Measurements from ENCODE around the gene LDLRAD3.

The LDLRAD3 gene

GRCh38 chr11:36139767-36140166 is 195.9 kb downstream of the LDLRAD3 start:
- peak; percentile 16 for DNase-seq (ENCODE audit: low read depth)

- DNase-seq (ENCODE audit: low read depth) = no peak
Measured at GRCh38 chr11:36141196-36141953, 197.5 kb downstream of the LDLRAD3 start.

- no peak for DNase-seq (ENCODE audit: low read depth)
Measured at GRCh38 chr11:36141956-36142355, 198.1 kb downstream of the LDLRAD3 start.

DNA sequence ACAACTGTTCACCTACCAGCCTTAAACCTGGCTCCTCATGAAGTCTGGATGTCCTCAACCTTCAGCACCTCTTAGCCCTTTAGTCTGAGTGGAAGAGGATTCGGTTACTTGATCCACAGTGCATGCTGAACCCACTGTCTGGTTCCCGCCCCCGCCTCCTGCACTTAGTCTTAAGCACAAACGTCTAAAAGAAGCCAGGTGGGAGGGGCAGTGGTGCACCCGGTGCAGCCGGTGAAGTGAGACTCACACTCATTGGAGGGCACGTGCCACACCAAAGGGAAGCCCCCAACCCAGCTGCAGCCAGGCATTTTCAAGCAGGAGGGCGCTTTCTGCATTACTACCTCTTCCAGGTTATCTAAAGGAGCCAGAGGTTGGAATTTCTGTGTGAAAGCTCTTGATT is 198.6 kb downstream of the LDLRAD3 start:
- no peak for DNase-seq (ENCODE audit: low read depth)

- no peak for DNase-seq (ENCODE audit: low read depth)
Measured at GRCh38 chr11:36142879-36143278, 199.0 kb downstream of the LDLRAD3 start.

- no peak for DNase-seq (ENCODE audit: low read depth)
Measured at GRCh38 chr11:36146437-36146836, 202.6 kb downstream of the LDLRAD3 start.

GRCh38 chr11:36147491-36147890 is 203.6 kb downstream of the LDLRAD3 start:
- DNase-seq (ENCODE audit: low read depth) = no peak

GRCh38 chr11:36148701-36149100 is 204.8 kb downstream of the LDLRAD3 start:
- no peak for DNase-seq (ENCODE audit: low read depth)

- DNase-seq (ENCODE audit: low read depth) = peak; percentile 99
Measured at GRCh38 chr11:36149538-36150242, 205.8 kb downstream of the LDLRAD3 start.

GRCh38 chr11:36150986-36151385 is 207.1 kb downstream of the LDLRAD3 start:
- peak; percentile 39 for DNase-seq (ENCODE audit: low read depth)

- no peak for DNase-seq (ENCODE audit: low read depth)
Measured at GRCh38 chr11:36151933-36152580, 208.2 kb downstream of the LDLRAD3 start.

GRCh38 chr11:36153551-36153950 is 209.7 kb downstream of the LDLRAD3 start:
- peak; percentile 33 for DNase-seq (ENCODE audit: low read depth)

- DNase-seq (ENCODE audit: low read depth) = no peak
Measured at GRCh38 chr11:36155124-36155561, 211.3 kb downstream of the LDLRAD3 start.

GRCh38 chr11:36155770-36156160 is 211.9 kb downstream of the LDLRAD3 start:
- DNase-seq (ENCODE audit: low read depth) = peak; percentile 21

DNA sequence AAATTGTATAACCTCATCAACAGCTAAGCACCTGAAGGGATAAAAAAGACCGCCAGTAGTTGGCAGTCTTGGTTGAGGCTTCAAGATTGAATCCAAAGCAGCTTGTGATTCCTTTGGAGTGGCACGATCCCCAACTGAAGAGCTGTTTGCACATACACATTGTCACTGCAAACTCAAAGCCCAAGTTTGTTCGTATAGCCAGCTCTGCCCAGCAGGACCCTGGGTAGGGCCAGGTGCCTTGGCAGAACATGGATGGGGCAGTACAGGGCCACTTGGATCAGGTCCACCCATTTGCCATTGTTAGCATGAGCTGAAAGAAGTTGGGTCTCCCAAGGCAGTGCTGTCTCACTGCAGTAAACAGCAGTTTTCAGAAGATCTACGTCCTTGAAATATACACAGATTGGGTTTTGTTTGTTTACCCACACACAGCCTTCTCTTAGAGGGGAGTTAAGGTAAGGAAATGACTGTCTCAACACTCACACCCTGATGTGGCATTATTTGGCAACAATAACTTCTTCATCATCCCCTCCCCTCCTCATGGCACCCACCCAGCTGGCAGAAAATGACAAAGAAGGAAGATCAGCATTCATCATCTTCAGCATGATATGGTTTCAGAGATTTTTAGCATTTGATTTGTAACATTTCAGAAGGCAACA is 212.4 kb downstream of the LDLRAD3 start:
- DNase-seq (ENCODE audit: low read depth) = peak; percentile 20

- DNase-seq (ENCODE audit: low read depth) = peak; percentile 38
Measured at GRCh38 chr11:36156817-36157519, 213.1 kb downstream of the LDLRAD3 start.

- no peak for DNase-seq (ENCODE audit: low read depth)
Measured at GRCh38 chr11:36160091-36160490, 216.2 kb downstream of the LDLRAD3 start.

GRCh38 chr11:36161572-36161971 is 217.7 kb downstream of the LDLRAD3 start:
- no peak for DNase-seq (ENCODE audit: low read depth)

GRCh38 chr11:36162006-36162882 is 218.4 kb downstream of the LDLRAD3 start:
- no peak for DNase-seq (ENCODE audit: low read depth)

DNA sequence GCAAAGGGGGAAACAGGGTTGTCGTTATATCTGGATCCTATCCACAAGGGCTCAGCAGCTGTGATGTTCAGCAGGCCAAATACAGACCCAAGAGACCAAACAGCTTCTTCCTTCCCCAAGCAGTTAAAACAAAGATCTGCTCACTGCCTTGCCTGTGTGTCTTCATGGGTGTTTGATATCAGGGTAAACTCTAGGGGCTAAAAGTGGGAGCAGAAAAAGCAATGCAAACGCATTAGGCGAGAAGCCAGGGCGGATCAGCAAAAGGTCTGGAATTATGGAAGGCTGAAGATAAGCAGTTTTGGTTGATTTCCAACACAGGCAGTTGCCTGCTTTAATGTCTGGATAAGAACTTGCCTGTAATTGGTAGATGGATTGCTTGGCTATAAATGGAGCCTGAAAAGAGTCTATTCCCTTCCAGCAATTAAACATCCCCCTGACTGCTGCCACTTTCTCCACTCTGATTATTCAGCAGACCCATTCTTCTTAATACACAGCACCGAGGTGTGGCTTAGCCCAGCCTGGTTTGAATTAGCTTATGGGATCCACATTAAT is 219.1 kb downstream of the LDLRAD3 start:
- no peak for DNase-seq (ENCODE audit: low read depth)
